ENCODE measurements around the gene PLCXD3.

DNA sequence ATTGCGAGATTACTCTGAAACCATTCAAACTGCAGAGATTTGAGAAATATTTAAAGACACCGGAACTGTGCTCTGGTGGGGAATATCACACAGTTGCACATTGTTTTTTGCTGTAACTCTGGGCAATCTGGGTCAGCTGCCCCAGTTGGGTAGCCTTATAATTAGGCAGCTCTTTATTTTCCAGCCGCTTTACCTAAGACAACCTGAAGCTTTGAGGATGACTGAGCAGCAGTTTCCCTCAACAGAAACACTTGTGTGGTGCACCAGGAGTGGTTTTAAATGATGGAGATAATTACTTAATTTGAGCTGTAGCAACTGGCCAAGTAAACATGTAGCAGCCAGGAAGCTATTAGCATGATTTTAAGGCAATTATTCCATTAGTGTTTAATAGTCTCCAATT, 2.9 kb downstream of the PLCXD3 start:
- TF ChIP-seq, protein P1, sequence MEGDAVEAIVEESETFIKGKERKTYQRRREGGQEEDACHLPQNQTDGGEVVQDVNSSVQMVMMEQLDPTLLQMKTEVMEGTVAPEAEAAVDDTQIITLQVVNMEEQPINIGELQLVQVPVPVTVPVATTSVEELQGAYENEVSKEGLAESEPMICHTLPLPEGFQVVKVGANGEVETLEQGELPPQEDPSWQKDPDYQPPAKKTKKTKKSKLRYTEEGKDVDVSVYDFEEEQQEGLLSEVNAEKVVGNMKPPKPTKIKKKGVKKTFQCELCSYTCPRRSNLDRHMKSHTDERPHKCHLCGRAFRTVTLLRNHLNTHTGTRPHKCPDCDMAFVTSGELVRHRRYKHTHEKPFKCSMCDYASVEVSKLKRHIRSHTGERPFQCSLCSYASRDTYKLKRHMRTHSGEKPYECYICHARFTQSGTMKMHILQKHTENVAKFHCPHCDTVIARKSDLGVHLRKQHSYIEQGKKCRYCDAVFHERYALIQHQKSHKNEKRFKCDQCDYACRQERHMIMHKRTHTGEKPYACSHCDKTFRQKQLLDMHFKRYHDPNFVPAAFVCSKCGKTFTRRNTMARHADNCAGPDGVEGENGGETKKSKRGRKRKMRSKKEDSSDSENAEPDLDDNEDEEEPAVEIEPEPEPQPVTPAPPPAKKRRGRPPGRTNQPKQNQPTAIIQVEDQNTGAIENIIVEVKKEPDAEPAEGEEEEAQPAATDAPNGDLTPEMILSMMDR (IDR thresholded peaks at IDR 0.05): no peak
- TF ChIP-seq EP300 (IDR thresholded peaks at IDR 0.05) (no peak), POLR2A (IDR thresholded peaks at IDR 0.05) (no peak)
